ENCODE data around the gene DNAI2. TPM values are rescaled to one million over a fixed set of nuclear protein-coding genes. Genes with fewer than 3 reads are reported as not detected.
"Not testable (repeated sequence)": the region's sequence is repeated elsewhere in the genome, so short reads cannot be mapped to it uniquely, and the experiment has no call there.

Gene DNAI2
- total RNA-seq, 4 donors from 2014 or later: 2.1 TPM; not detected in 3

GRCh38 chr17:74280093-74280513 lies 6.1 kb downstream of the DNAI2 start:
- H3K27me3 ChIP-seq: peaks cover 0 to 4% of the 10 kb centered on the region in 2 donors
- no peaks in the 10 kb centered on the region for H3K9me3 ChIP-seq
- peaks cover 0 to 5% of the 10 kb centered on the region in 2 donors for H3K4me1 ChIP-seq
- intact Hi-C loops (cut with DNase I; ENCODE audit: low total_unique reads): no loop called here
- no peak for TF ChIP-seq CTCF (IDR thresholded peaks at IDR 0.05)
- TF ChIP-seq POLR2A (IDR thresholded peaks at IDR 0.05): no peak
- no peaks in the 10 kb centered on the region for H3K36me3 ChIP-seq
- H3K4me3 ChIP-seq: no peak overlapping the region
- no peak for DNase-seq
- H3K27ac ChIP-seq: no peak overlapping the region

- no peaks in the 10 kb centered on the region for H3K9me3 ChIP-seq
- H3K27ac ChIP-seq: no peak overlapping the region
- peaks cover 0 to 4% of the 10 kb centered on the region in 2 donors for H3K27me3 ChIP-seq
- H3K4me3 ChIP-seq: no peak overlapping the region
- DNase-seq: no peak
- no peaks in the 10 kb centered on the region for H3K4me1 ChIP-seq
- no peak for TF ChIP-seq CTCF (IDR thresholded peaks at IDR 0.05)
- TF ChIP-seq POLR2A (IDR thresholded peaks at IDR 0.05): no peak
- no peaks in the 10 kb centered on the region for H3K36me3 ChIP-seq
- intact Hi-C loops (cut with DNase I; ENCODE audit: low total_unique reads): no loop called here
Observed at GRCh38 chr17:74281799-74282198, 7.8 kb downstream of the DNAI2 start.

- H3K9me3 ChIP-seq; H3K36me3 ChIP-seq; H3K27me3 ChIP-seq; H3K27ac ChIP-seq; H3K4me1 ChIP-seq; DNase-seq; intact Hi-C loops (cut with DNase I; ENCODE audit: low total_unique reads); H3K4me3 ChIP-seq: not testable (repeated sequence)
Observed at GRCh38 chr17:74282274-74282586, 8.2 kb downstream of the DNAI2 start.

- no peak overlapping the region for H3K27ac ChIP-seq
- TF ChIP-seq CTCF (IDR thresholded peaks at IDR 0.05): no peak
- no peak for TF ChIP-seq POLR2A (IDR thresholded peaks at IDR 0.05)
- no peak for DNase-seq
- H3K27me3 ChIP-seq: peaks cover 0 to 4% of the 10 kb centered on the region in 2 donors
- H3K36me3 ChIP-seq: no peaks in the 10 kb centered on the region
- intact Hi-C loops (cut with DNase I; ENCODE audit: low total_unique reads): no loop called here
- no peaks in the 10 kb centered on the region for H3K9me3 ChIP-seq
- H3K4me3 ChIP-seq: no peak overlapping the region
- no peaks in the 10 kb centered on the region for H3K4me1 ChIP-seq
Observed at GRCh38 chr17:74282587-74283370, 8.7 kb downstream of the DNAI2 start.

GRCh38 chr17:74283371-74283673 lies 9.3 kb downstream of the DNAI2 start:
- H3K4me1 ChIP-seq: no peaks in the 10 kb centered on the region
- DNase-seq: no peak
- peaks cover 0 to 4% of the 10 kb centered on the region in 2 donors for H3K27me3 ChIP-seq
- no peaks in the 10 kb centered on the region for H3K9me3 ChIP-seq
- H3K4me3 ChIP-seq: no peak overlapping the region
- no peaks in the 10 kb centered on the region for H3K36me3 ChIP-seq
- no peak overlapping the region for H3K27ac ChIP-seq
- TF ChIP-seq POLR2A (IDR thresholded peaks at IDR 0.05): no peak
- no peak for TF ChIP-seq CTCF (IDR thresholded peaks at IDR 0.05)
- intact Hi-C loops (cut with DNase I; ENCODE audit: low total_unique reads): no loop called here

All from uterus (tissue), 4 donors.